ENCODE results near the gene CNTN4. TPM values are rescaled to one million over a fixed set of nuclear protein-coding genes. Genes with fewer than 3 reads are reported as not detected.
A peak's percentile ranks its signal among the peaks of the same experiment; 100 is the strongest.

Gene CNTN4
- total RNA-seq, 1 experiment from 2014 or later, result 1.6 TPM

- no peak overlapping the region for H4K8ac ChIP-seq (replicated peaks; ENCODE audit: insufficient read length, low read depth, low read length)
- no peak overlapping the region for H3T11ph ChIP-seq (ENCODE audit: low read length)
- H3K9me3 ChIP-seq (ENCODE audit: control insufficient read depth, low read depth, low read length), result no peaks in the 10 kb centered on the region
- Mint-ChIP-seq H3K4me3 (no peak overlapping the region), H3K9me3 (no peaks in the 10 kb centered on the region; a peak in 2 of 5 replicates), H3K36me3 (ENCODE audit: insufficient read depth in 1 of 3, low read depth in 3 of 3) (no peaks in the 10 kb centered on the region; a peak in 1 of 7 replicates), H3K27me3 (ENCODE audit: low read depth) (peaks cover 13% of the 10 kb centered on the region), H3K4me1 (peaks cover 9 to 19% of the 10 kb centered on the region in 2 experiments), H3K27ac (peak overlapping the region in 1 of 3 experiments; percentile 27; a peak in 1 of 7 replicates)
- no peak overlapping the region for H3K23ac ChIP-seq (ENCODE audit: insufficient read length, low read depth, low read length)
- no peak overlapping the region for H2AFZ ChIP-seq (ENCODE audit: low read length)
- no peaks in the 10 kb centered on the region; the same call in 1 of the 2 replicates for H3K4me1 ChIP-seq (ENCODE audit: insufficient read depth, low read length)
- no peaks in the 10 kb centered on the region for H4K20me1 ChIP-seq (ENCODE audit: control insufficient read depth, insufficient read depth, insufficient read length)
- H4K91ac ChIP-seq (ENCODE audit: insufficient read length, low read depth, low read length), result no peak overlapping the region
- no peaks in the 10 kb centered on the region for H3K23me2 ChIP-seq (ENCODE audit: insufficient read length, low read depth, low read length, poor library complexity, severe bottlenecking)
- TF ChIP-seq CTCF (conservative IDR thresholded peaks at IDR 0.05), result no peak
- no peak overlapping the region for H2BK5ac ChIP-seq (ENCODE audit: insufficient read length, low read length)
- no peak for DNase-seq
- H3K4me2 ChIP-seq (ENCODE audit: insufficient read depth, insufficient read length, low read length), result no peak overlapping the region
- H2BK15ac ChIP-seq (ENCODE audit: low read depth, low read length), result no peak overlapping the region
- no peak overlapping the region for H3K18ac ChIP-seq (ENCODE audit: insufficient read length, low read depth, low read length)
- no peaks in the 10 kb centered on the region for H3K79me1 ChIP-seq (ENCODE audit: insufficient read depth, low read depth, low read length, poor library complexity, severe bottlenecking)
- H3K27ac ChIP-seq (ENCODE audit: insufficient read length, low read depth, low read length), result no peak overlapping the region
- H3K4ac ChIP-seq (ENCODE audit: low read depth, low read length), result no peak overlapping the region
- no peak overlapping the region for H2AK5ac ChIP-seq (ENCODE audit: insufficient read length, low read length)
- no CpG with 5 or more reads among the region's 2 CpGs for WGBS (ENCODE audit: extremely low coverage, insufficient read length, low lambda C conversion rate)
- no peak overlapping the region for H3K14ac ChIP-seq (ENCODE audit: insufficient read depth, low read length)
- no peak overlapping the region for H3K9ac ChIP-seq (ENCODE audit: extremely low read depth, insufficient read length, low read length)
- no peak overlapping the region for H2BK12ac ChIP-seq (ENCODE audit: insufficient read length, low read depth, low read length)
- H4K5ac ChIP-seq (ENCODE audit: insufficient read length, low read depth, low read length), result no peak overlapping the region
- no peaks in the 10 kb centered on the region for H3K27me3 ChIP-seq (ENCODE audit: insufficient read depth, low read length)
- no peak overlapping the region for H2BK20ac ChIP-seq (ENCODE audit: low read depth, low read length, poor library complexity, severe bottlenecking)
- H3K79me2 ChIP-seq (ENCODE audit: insufficient read depth, low read length), result no peaks in the 10 kb centered on the region
- H2BK120ac ChIP-seq (ENCODE audit: low read depth, low read length, poor library complexity, severe bottlenecking), result no peak overlapping the region
- H3K56ac ChIP-seq (ENCODE audit: insufficient read length, low read depth, low read length), result no peak overlapping the region
These were observed 684.6 kb downstream of the CNTN4 start for GRCh38 chr3:2783261-2783660.

Data from H9 (cell line).